Smooth muscle cell (in vitro differentiated cells): Measurements from ENCODE around the gene KAZN. TPM values are rescaled to one million over a fixed set of nuclear protein-coding genes. Genes with fewer than 3 reads are reported as not detected.

Experiments
- DNase-seq: peaks from one replicate; lab custom pipeline; 2025; ENCODE audit not compliant: unreplicated experiment; lab: John Stamatoyannopoulos, UW
- H2AFZ ChIP-seq: fragments of 200-600 bp; sonication (generic); 2 replicates; pipeline ENCODE4 v1.6.0; 2016; ENCODE audit warnings: antibody characterized with exemption, low read depth, mild to moderate bottlenecking
- H3F3A ChIP-seq: fragments of 200-600 bp; sonication (generic); 2 replicates; pipeline ENCODE4 v1.6.0; 2017; ENCODE audit warnings: antibody characterized with exemption, low read depth
- H3K27ac ChIP-seq: fragments of 200-600 bp; sonication (generic); 2 replicates; pipeline ENCODE4 v1.5.1; 2016; ENCODE audit warnings: low read depth, mild to moderate bottlenecking
- H3K27me3 ChIP-seq: fragments of 200-600 bp; sonication (generic); 2 replicates; pipeline ENCODE4 v1.6.1; 2016; ENCODE audit warnings: low read depth, mild to moderate bottlenecking
- H3K36me3 ChIP-seq: fragments of 200-600 bp; sonication (generic); 2 replicates; pipeline ENCODE4 v1.5.1; 2016; ENCODE audit warnings: low read depth
- H3K4me1 ChIP-seq: fragments of 200-600 bp; sonication (generic); 2 replicates; pipeline ENCODE4 v1.5.1; 2016; ENCODE audit warnings: low read depth
- H3K4me2 ChIP-seq: fragments of 200-600 bp; sonication (generic); 2 replicates; pipeline ENCODE4 v1.6.0; 2016; ENCODE audit warnings: mild to moderate bottlenecking
- H3K4me3 ChIP-seq: fragments of 200-600 bp; sonication (generic); 2 replicates; pipeline ENCODE4 v1.5.1; 2016; ENCODE audit warnings: mild to moderate bottlenecking
- H3K79me2 ChIP-seq: fragments of 200-600 bp; sonication (generic); 2 replicates; pipeline ENCODE4 v1.6.0; 2016; ENCODE audit warnings: low read depth, mild to moderate bottlenecking
- H3K9ac ChIP-seq: fragments of 200-600 bp; sonication (generic); 2 replicates; pipeline ENCODE4 v1.6.0; 2016; ENCODE audit warnings: low read depth
- H3K9me3 ChIP-seq: fragments of 200-600 bp; sonication (generic); replicated peaks from 2 replicates; pipeline ENCODE4 v1.5.1; 2016; ENCODE audit warnings: low read depth
- H4K20me1 ChIP-seq: fragments of 200-600 bp; sonication (generic); 2 replicates; pipeline ENCODE4 v1.6.0; 2016; ENCODE audit warnings: low read depth
- CTCF ChIP-seq: fragments of 200-600 bp; sonication (generic); IDR thresholded peaks from 2 replicates; pipeline ENCODE4 v1.5.1; 2017; ENCODE audit warnings: borderline replicate concordance, mild to moderate bottlenecking, antibody characterized with exemption; ENCODE audit not compliant: insufficient read depth, poor library complexity, severe bottlenecking
- WGBS: methylation state at CpG from one replicate; pipeline ENCODE4 v1.1.7; 2016; ENCODE audit warnings: low lambda C conversion rate; 5-methylcytosine and 5-hydroxymethylcytosine counted together
- polyA plus RNA-seq: library from polyadenylated mRNA; unstranded; fragments of >200 nt; fragmentation: Nextera tagmentation; extraction: Ambion mirVana; gene quantifications from 2 replicates; pipeline ENCODE4 v1.2.1, GENCODE V29; 2016
- total RNA-seq: library from RNA; depleted of rRNA; stranded (reverse); fragments of >200 nt; gene quantifications from 2 replicates; pipeline ENCODE4 v1.2.3, GENCODE V29; 2014

Gene KAZN
- total and polyA plus RNA-seq, 2 experiments from 2014 or later = 6.3 to 8.2 TPM

GRCh38 chr1:15058261-15058660 lies 459.8 kb downstream of the KAZN start:
- H3K4me1 ChIP-seq = no peaks in the 10 kb centered on the region
- no peak overlapping the region for H2AFZ ChIP-seq
- no peaks in the 10 kb centered on the region for H3K79me2 ChIP-seq
- no peaks in the 10 kb centered on the region for H4K20me1 ChIP-seq
- no peaks in the 10 kb centered on the region for H3F3A ChIP-seq
- H3K27me3 ChIP-seq = no peaks in the 10 kb centered on the region
- 94% methylated on average over 2 of the region's 2 CpGs for WGBS
- no peak overlapping the region for H3K4me2 ChIP-seq
- no peak for TF ChIP-seq CTCF
- H3K4me3 ChIP-seq = no peak overlapping the region
- no peaks in the 10 kb centered on the region for H3K9me3 ChIP-seq
- H3K9ac ChIP-seq = no peak overlapping the region
- no peak for DNase-seq
- no peaks in the 10 kb centered on the region for H3K36me3 ChIP-seq
- no peak overlapping the region for H3K27ac ChIP-seq

GRCh38 chr1:15060104-15060503 lies 461.6 kb downstream of the KAZN start:
- no peak overlapping the region for H3K9ac ChIP-seq
- H3K4me2 ChIP-seq = no peak overlapping the region
- 89% methylated on average over 25 of the region's 25 CpGs for WGBS

GRCh38 chr1:15062479-15063099 lies 464.1 kb downstream of the KAZN start:
- Histone ChIP-seq H4K20me1 (no peaks in the 10 kb centered on the region), H3K27ac (no peak overlapping the region), H3F3A (no peaks in the 10 kb centered on the region), H3K79me2 (no peaks in the 10 kb centered on the region), H3K4me2 (no peak overlapping the region), H3K36me3 (no peaks in the 10 kb centered on the region), H2AFZ (no peak overlapping the region), H3K4me1 (no peaks in the 10 kb centered on the region), H3K4me3 (no peak overlapping the region), H3K9ac (no peak overlapping the region), H3K9me3 (no peaks in the 10 kb centered on the region), H3K27me3 (no peaks in the 10 kb centered on the region)
- WGBS = 93% methylated on average over 6 of the region's 6 CpGs
- DNase-seq = no peak
- peak; percentile 51 for TF ChIP-seq CTCF

More at GRCh38 chr1:15060104-15060503, 461.6 kb downstream of the KAZN start:
- Histone ChIP-seq H3K36me3 (no peaks in the 10 kb centered on the region), H3K9me3 (no peaks in the 10 kb centered on the region), H3K4me3 (no peak overlapping the region), H2AFZ (no peak overlapping the region), H3F3A (no peaks in the 10 kb centered on the region), H3K79me2 (no peaks in the 10 kb centered on the region), H4K20me1 (no peaks in the 10 kb centered on the region), H3K27ac (no peak overlapping the region), H3K27me3 (no peaks in the 10 kb centered on the region), H3K4me1 (no peaks in the 10 kb centered on the region)
- TF ChIP-seq CTCF = no peak
- DNase-seq = no peak

- Histone ChIP-seq H3K4me2 (no peak overlapping the region), H3K36me3 (no peaks in the 10 kb centered on the region), H3K27ac (no peak overlapping the region), H4K20me1 (no peaks in the 10 kb centered on the region), H3K27me3 (no peaks in the 10 kb centered on the region), H3F3A (no peaks in the 10 kb centered on the region), H2AFZ (no peak overlapping the region), H3K79me2 (no peaks in the 10 kb centered on the region), H3K4me3 (no peak overlapping the region), H3K4me1 (no peaks in the 10 kb centered on the region), H3K9me3 (no peaks in the 10 kb centered on the region), H3K9ac (no peak overlapping the region)
- no peak for TF ChIP-seq CTCF
- 98% methylated on average over 7 of the region's 7 CpGs for WGBS
- no peak for DNase-seq
Measured at GRCh38 chr1:15063346-15063745, 464.9 kb downstream of the KAZN start.
